MM.1S (cell line): ENCODE data around the gene B4GALNT3.

Source experiments
- EZH2 ChIP-seq: fragments of 300-600 bp; sonication (generic); optimal IDR thresholded peaks from 2 replicates; pipeline ENCODE3; 2017; ENCODE audit warnings: low read depth, mild to moderate bottlenecking, antibody characterized with exemption, low read length, mixed read lengths
- TF ChIP-seq, protein P1 (sequence below): fragments of 300-600 bp; sonication (generic); IDR thresholded peaks from 2 replicates; pipeline ENCODE4 v1.5.1; 2016; ENCODE audit warnings: antibody characterized with exemption, low read length, mixed read lengths

DNA sequence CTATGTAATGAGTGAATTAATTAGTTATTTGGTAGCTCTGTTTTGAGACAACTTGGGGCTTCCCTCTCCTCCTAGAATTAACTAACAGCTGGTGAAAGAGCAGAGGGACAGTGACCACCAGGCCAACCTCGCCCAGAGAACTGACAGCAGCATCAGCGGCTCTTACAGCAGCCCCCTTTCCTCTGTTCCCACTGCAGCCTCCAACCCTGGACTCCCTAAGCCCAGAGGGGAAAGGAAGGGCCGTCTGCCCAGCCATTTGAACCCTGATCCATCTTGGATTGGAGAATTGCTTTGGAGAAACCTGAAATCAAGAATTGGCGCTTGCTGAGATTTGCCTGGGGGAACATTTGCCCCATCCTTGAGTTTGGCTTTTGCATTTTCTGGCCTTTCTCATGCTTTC, 45.5 kb downstream of the B4GALNT3 start:
- TF ChIP-seq, protein P1, sequence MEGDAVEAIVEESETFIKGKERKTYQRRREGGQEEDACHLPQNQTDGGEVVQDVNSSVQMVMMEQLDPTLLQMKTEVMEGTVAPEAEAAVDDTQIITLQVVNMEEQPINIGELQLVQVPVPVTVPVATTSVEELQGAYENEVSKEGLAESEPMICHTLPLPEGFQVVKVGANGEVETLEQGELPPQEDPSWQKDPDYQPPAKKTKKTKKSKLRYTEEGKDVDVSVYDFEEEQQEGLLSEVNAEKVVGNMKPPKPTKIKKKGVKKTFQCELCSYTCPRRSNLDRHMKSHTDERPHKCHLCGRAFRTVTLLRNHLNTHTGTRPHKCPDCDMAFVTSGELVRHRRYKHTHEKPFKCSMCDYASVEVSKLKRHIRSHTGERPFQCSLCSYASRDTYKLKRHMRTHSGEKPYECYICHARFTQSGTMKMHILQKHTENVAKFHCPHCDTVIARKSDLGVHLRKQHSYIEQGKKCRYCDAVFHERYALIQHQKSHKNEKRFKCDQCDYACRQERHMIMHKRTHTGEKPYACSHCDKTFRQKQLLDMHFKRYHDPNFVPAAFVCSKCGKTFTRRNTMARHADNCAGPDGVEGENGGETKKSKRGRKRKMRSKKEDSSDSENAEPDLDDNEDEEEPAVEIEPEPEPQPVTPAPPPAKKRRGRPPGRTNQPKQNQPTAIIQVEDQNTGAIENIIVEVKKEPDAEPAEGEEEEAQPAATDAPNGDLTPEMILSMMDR, result no peak
- no peak for TF ChIP-seq EZH2
